ENCODE measurements around the gene SURF2. TPM values are rescaled to one million over a fixed set of nuclear protein-coding genes. Genes with fewer than 3 reads are reported as not detected.

SURF2 gene
- total RNA-seq, 1 experiment from 2014 or later, result 103 TPM

GRCh38 chr9:133403766-133404453, 47.6 kb downstream of the SURF2 start:
- no peak overlapping the region for H3K4me2 ChIP-seq (ENCODE audit: low read length)
- intact Hi-C loops (cut with micrococcal nuclease), result no loop called here
- H4K20me1 ChIP-seq (ENCODE audit: low read length), result no peaks in the 10 kb centered on the region
- no peak overlapping the region for H3K27ac ChIP-seq (ENCODE audit: low read length)
- TF ChIP-seq CTCF (conservative IDR thresholded peaks at IDR 0.05; ENCODE audit: low read depth, low read length), result peak; percentile 70
- TF ChIP-seq EZH2 (IDR thresholded peaks at IDR 0.05; ENCODE audit: low read length, unreplicated experiment), result no peak
- TF ChIP-seq EZH2phosphoT487 (IDR thresholded peaks at IDR 0.05; ENCODE audit: borderline replicate concordance, low read length), result no peak
- no peak overlapping the region for H2AFZ ChIP-seq (ENCODE audit: low read length)
- peak; percentile 51 for DNase-seq
- no peaks in the 10 kb centered on the region for H3K4me1 ChIP-seq (ENCODE audit: insufficient read depth, low read length)
- H3K9me3 ChIP-seq (ENCODE audit: low read length), result no peaks in the 10 kb centered on the region
- BruUV-seq (replicated peaks), result no TSS peak
- H3K9me2 ChIP-seq (replicated peaks; ENCODE audit: low read length), result no peaks in the 10 kb centered on the region
- H3K79me2 ChIP-seq (ENCODE audit: low read length), result no peaks in the 10 kb centered on the region
- ATAC-seq, result peak; percentile 48
- no peak overlapping the region for H3K9ac ChIP-seq (ENCODE audit: low read length)
- ChIA-PET POLR2A (ENCODE audit: unreplicated experiment) (no interaction called here), CTCF (no interaction called here)
- H3K36me3 ChIP-seq (ENCODE audit: low read depth, low read length), result peaks cover 17% of the 10 kb centered on the region; the same call in 1 of the 2 replicates
- H3F3A ChIP-seq (ENCODE audit: low read length, unreplicated experiment), result no peaks in the 10 kb centered on the region
- no peaks in the 10 kb centered on the region for H3K27me3 ChIP-seq (ENCODE audit: low read length)
- no peak overlapping the region for H3K4me3 ChIP-seq (ENCODE audit: low read length)

- H3K9me3 ChIP-seq (ENCODE audit: low read length), result no peaks in the 10 kb centered on the region
- no peak for TF ChIP-seq CTCF (conservative IDR thresholded peaks at IDR 0.05; ENCODE audit: low read depth, low read length)
- no peak for TF ChIP-seq EZH2phosphoT487 (IDR thresholded peaks at IDR 0.05; ENCODE audit: borderline replicate concordance, low read length)
- TF ChIP-seq EZH2 (IDR thresholded peaks at IDR 0.05; ENCODE audit: low read length, unreplicated experiment), result no peak
- no peak overlapping the region for H3K4me3 ChIP-seq (ENCODE audit: low read length)
- H4K20me1 ChIP-seq (ENCODE audit: low read length), result no peaks in the 10 kb centered on the region
- ChIA-PET CTCF (no interaction called here), POLR2A (ENCODE audit: unreplicated experiment) (no interaction called here)
- no peak overlapping the region for H3K27ac ChIP-seq (ENCODE audit: low read length)
- H3K79me2 ChIP-seq (ENCODE audit: low read length), result no peaks in the 10 kb centered on the region
- no TSS peak for BruUV-seq (replicated peaks)
- intact Hi-C loops (cut with micrococcal nuclease), result no loop called here
- no peak overlapping the region for H3K4me2 ChIP-seq (ENCODE audit: low read length)
- no peaks in the 10 kb centered on the region for H3K4me1 ChIP-seq (ENCODE audit: insufficient read depth, low read length)
- DNase-seq, result no peak
- no peak for ATAC-seq
- H3F3A ChIP-seq (ENCODE audit: low read length, unreplicated experiment), result no peaks in the 10 kb centered on the region
- no peaks in the 10 kb centered on the region for H3K27me3 ChIP-seq (ENCODE audit: low read length)
- no peaks in the 10 kb centered on the region for H3K9me2 ChIP-seq (replicated peaks; ENCODE audit: low read length)
- H3K9ac ChIP-seq (ENCODE audit: low read length), result no peak overlapping the region
- no peak overlapping the region for H2AFZ ChIP-seq (ENCODE audit: low read length)
- peaks cover 17% of the 10 kb centered on the region; the same call in 1 of the 2 replicates for H3K36me3 ChIP-seq (ENCODE audit: low read depth, low read length)
Measured at GRCh38 chr9:133404454-133405002, 48.2 kb downstream of the SURF2 start.
